Suprapubic skin (tissue), 4 donors: ENCODE results near the gene ERBB4. TPM values are rescaled to one million over a fixed set of nuclear protein-coding genes. Genes with fewer than 3 reads are reported as not detected.

Experiments used
- DNase-seq, 2 donors: peaks; one replicate each; pipeline ENCODE4 v3.0.0-alpha.2; 2019; ENCODE audit warnings: low spot score in 2 of 2
- H3K27ac ChIP-seq: fragments of 200-600 bp; sonication (generic); one replicate; pipeline ENCODE4 v1.5.1; 2019
- H3K27me3 ChIP-seq: fragments of 200-600 bp; sonication (generic); one replicate; pipeline ENCODE4 v1.5.1; 2019
- H3K36me3 ChIP-seq: fragments of 200-600 bp; sonication (generic); one replicate; pipeline ENCODE4 v1.5.1; 2019
- H3K4me1 ChIP-seq: fragments of 200-600 bp; sonication (generic); one replicate; pipeline ENCODE4 v1.5.1; 2019
- H3K4me3 ChIP-seq: fragments of 200-600 bp; sonication (generic); one replicate; pipeline ENCODE4 v1.5.1; 2019; ENCODE audit warnings: mild to moderate bottlenecking
- H3K9me3 ChIP-seq: fragments of 200-600 bp; sonication (generic); one replicate; pipeline ENCODE4 v1.5.1; 2019
- CTCF ChIP-seq, 2 donors: fragments of 200-600 bp in 1 of 2; fragments of 450-650 bp in 1 of 2; sonication (generic) in 1 of 2; IDR thresholded peaks; one replicate each; pipeline ENCODE4 v1.5.1; 2016 to 2019; ENCODE audit warnings: antibody characterized with exemption in 2 of 2, mild to moderate bottlenecking in 1 of 2, moderate library complexity in 1 of 2
- EP300 ChIP-seq: sonication (generic); formaldehyde crosslinking; IDR thresholded peaks from one replicate; pipeline ENCODE4 v1.6.1; 2017; ENCODE audit warnings: antibody characterized with exemption
- POLR2A ChIP-seq, 2 donors: fragments of 450-650 bp; IDR thresholded peaks; one replicate each; pipeline ENCODE4 v1.6.1; 2017; ENCODE audit warnings: antibody characterized with exemption in 2 of 2, mild to moderate bottlenecking in 2 of 2, moderate library complexity in 2 of 2
- POLR2AphosphoS5 ChIP-seq, 3 donors: sonication (generic); formaldehyde crosslinking; IDR thresholded peaks; one replicate each; pipeline ENCODE4 v1.6.1; 2017; ENCODE audit warnings: antibody characterized with exemption in 3 of 3
- WGBS: methylation state at CpG from one replicate; pipeline ENCODE4 v1.1.5; 2018; 5-methylcytosine and 5-hydroxymethylcytosine counted together
- total RNA-seq, 4 donors: library from RNA; depleted of rRNA; stranded (reverse); fragments of >200 nt; gene quantifications; one replicate each; pipeline ENCODE4 v1.1.0, GENCODE V29; 2016

Gene ERBB4
- total RNA-seq, 4 donors from 2014 or later: 0.95 to 6.4 (median 1.5) TPM

GRCh38 chr2:211942153-211942552 lies 596.4 kb downstream of the ERBB4 start:
- TF ChIP-seq POLR2A (IDR thresholded peaks at IDR 0.05): no peak
- TF ChIP-seq POLR2AphosphoS5 (IDR thresholded peaks at IDR 0.05): no peak
- no peak for TF ChIP-seq CTCF (IDR thresholded peaks at IDR 0.05)
- no peak for TF ChIP-seq EP300
- no peak overlapping the region for H3K27ac ChIP-seq
- H3K4me1 ChIP-seq: no peaks in the 10 kb centered on the region
- no peaks in the 10 kb centered on the region for H3K36me3 ChIP-seq
- H3K4me3 ChIP-seq: no peak overlapping the region
- H3K9me3 ChIP-seq: no peaks in the 10 kb centered on the region
- H3K27me3 ChIP-seq: no peaks in the 10 kb centered on the region
- WGBS: 82% methylated on average over 2 of the region's 2 CpGs
- no peak for DNase-seq

GRCh38 chr2:211941216-211941747 lies 597.3 kb downstream of the ERBB4 start:
- H3K4me3 ChIP-seq: no peak overlapping the region
- H3K4me1 ChIP-seq: no peaks in the 10 kb centered on the region
- DNase-seq: no peak
- H3K27ac ChIP-seq: no peak overlapping the region
- H3K36me3 ChIP-seq: no peaks in the 10 kb centered on the region
- no peak for TF ChIP-seq CTCF (IDR thresholded peaks at IDR 0.05)
- TF ChIP-seq POLR2A (IDR thresholded peaks at IDR 0.05): no peak
- TF ChIP-seq POLR2AphosphoS5 (IDR thresholded peaks at IDR 0.05): no peak
- no peak for TF ChIP-seq EP300
- H3K27me3 ChIP-seq: no peaks in the 10 kb centered on the region
- WGBS: 71% methylated on average over 1 of the region's 1 CpG
- no peaks in the 10 kb centered on the region for H3K9me3 ChIP-seq

GRCh38 chr2:211939177-211939576 lies 599.4 kb downstream of the ERBB4 start:
- 77% methylated on average over 2 of the region's 2 CpGs for WGBS
- no peaks in the 10 kb centered on the region for H3K36me3 ChIP-seq
- H3K9me3 ChIP-seq: no peaks in the 10 kb centered on the region
- DNase-seq: no peak
- H3K4me1 ChIP-seq: no peaks in the 10 kb centered on the region
- H3K27ac ChIP-seq: no peak overlapping the region
- TF ChIP-seq EP300 (no peak), POLR2AphosphoS5 (IDR thresholded peaks at IDR 0.05) (no peak), CTCF (IDR thresholded peaks at IDR 0.05) (no peak), POLR2A (IDR thresholded peaks at IDR 0.05) (no peak)
- no peaks in the 10 kb centered on the region for H3K27me3 ChIP-seq
- H3K4me3 ChIP-seq: no peak overlapping the region

- Histone ChIP-seq H3K4me1 (peaks cover 9% of the 10 kb centered on the region), H3K36me3 (no peaks in the 10 kb centered on the region), H3K27ac (no peak overlapping the region), H3K27me3 (no peaks in the 10 kb centered on the region), H3K9me3 (no peaks in the 10 kb centered on the region), H3K4me3 (no peak overlapping the region)
- DNase-seq: no peak
- TF ChIP-seq EP300 (no peak), POLR2AphosphoS5 (IDR thresholded peaks at IDR 0.05) (no peak), CTCF (IDR thresholded peaks at IDR 0.05) (no peak), POLR2A (IDR thresholded peaks at IDR 0.05) (no peak)
- WGBS: 85% methylated on average over 1 of the region's 1 CpG
Observed at GRCh38 chr2:211934811-211935210, 603.8 kb downstream of the ERBB4 start.

GRCh38 chr2:211931314-211931713 lies 607.3 kb downstream of the ERBB4 start:
- Histone ChIP-seq H3K27ac (no peak overlapping the region), H3K27me3 (no peaks in the 10 kb centered on the region), H3K4me1 (peaks cover 9% of the 10 kb centered on the region), H3K4me3 (no peak overlapping the region), H3K36me3 (no peaks in the 10 kb centered on the region), H3K9me3 (no peaks in the 10 kb centered on the region)
- no peak for TF ChIP-seq POLR2A (IDR thresholded peaks at IDR 0.05)
- TF ChIP-seq POLR2AphosphoS5 (IDR thresholded peaks at IDR 0.05): no peak
- TF ChIP-seq EP300: no peak
- TF ChIP-seq CTCF (IDR thresholded peaks at IDR 0.05): no peak
- DNase-seq: no peak
- whole genome bisulfite sequencing: 39% methylated on average over 3 of the region's 3 CpGs
